Chondrocyte (in vitro differentiated cells): ENCODE measurements around the gene RPUSD1. TPM values are rescaled to one million over a fixed set of nuclear protein-coding genes. Genes with fewer than 3 reads are reported as not detected.

Source experiments
- DNase-seq: peaks from one replicate; pipeline ENCODE4 v3.0.0; 2021; ENCODE audit warnings: mixed read lengths, low spot score
- H3K27ac Mint-ChIP-seq: one replicate; pipeline ENCODE4 v1.8.0; 2021; ENCODE audit warnings: mild to moderate bottlenecking, moderate library complexity, mixed read lengths; ENCODE audit not compliant: unreplicated experiment
- H3K27me3 Mint-ChIP-seq: 2 replicates; pipeline ENCODE4 v1.8.0; 2021; ENCODE audit warnings: low read depth, mixed read lengths
- H3K36me3 Mint-ChIP-seq: 2 replicates; pipeline ENCODE4 v1.8.0; 2021; ENCODE audit warnings: low read depth, mixed read lengths
- H3K4me1 Mint-ChIP-seq: 2 replicates; pipeline ENCODE4 v1.8.0; 2021; ENCODE audit warnings: low read depth, mild to moderate bottlenecking, mixed read lengths
- H3K4me3 Mint-ChIP-seq: one replicate; pipeline ENCODE4 v1.8.0; 2021; ENCODE audit warnings: mild to moderate bottlenecking, moderate library complexity, mixed read lengths; ENCODE audit not compliant: unreplicated experiment
- H3K9me3 Mint-ChIP-seq: 2 replicates; pipeline ENCODE4 v1.8.0; 2021; ENCODE audit warnings: low read depth, mixed read lengths
- CTCF ChIP-seq: fragments of 200-600 bp; sonication (generic); IDR thresholded peaks from 2 replicates; pipeline ENCODE4 v1.5.0; 2021; ENCODE audit warnings: antibody characterized with exemption, mild to moderate bottlenecking, moderate library complexity
- total RNA-seq: library from RNA; stranded (reverse); gene quantifications from 3 replicates; pipeline ENCODE4 v1.2.1, GENCODE V29; 2021

Gene RPUSD1
- total RNA-seq, 1 donor from 2014 or later: 19.6 TPM

- Mint-ChIP-seq H3K9me3 (peaks cover 3% of the 10 kb centered on the region), H3K27ac (no peak overlapping the region)
These were observed 25.8 kb upstream of the RPUSD1 start for GRCh38 chr16:813916-814412.

GRCh38 chr16:813204-813915 is 25.2 kb upstream of the RPUSD1 start:
- Mint-ChIP-seq H3K36me3 (no peaks in the 10 kb centered on the region), H3K27me3 (peaks cover 16% of the 10 kb centered on the region), H3K9me3 (peaks cover 3% of the 10 kb centered on the region), H3K4me3 (peak overlapping the region; percentile 39), H3K27ac (no peak overlapping the region), H3K4me1 (peaks cover 14% of the 10 kb centered on the region)
- TF ChIP-seq CTCF: peak; percentile 87
- DNase-seq: no peak

More at GRCh38 chr16:813916-814412, 25.8 kb upstream of the RPUSD1 start:
- TF ChIP-seq CTCF: peak; percentile 1
- Mint-ChIP-seq H3K27me3 (peaks cover 13% of the 10 kb centered on the region), H3K4me3 (no peak overlapping the region), H3K4me1 (peaks cover 11% of the 10 kb centered on the region), H3K36me3 (no peaks in the 10 kb centered on the region)
- DNase-seq: no peak

- H3K27ac Mint-ChIP-seq: peak overlapping the region; percentile 85
- no peak for DNase-seq
- peaks cover 32% of the 10 kb centered on the region for H3K27me3 Mint-ChIP-seq
These were observed 19.9 kb upstream of the RPUSD1 start for GRCh38 chr16:808085-808386.

GRCh38 chr16:807347-808084 is 19.3 kb upstream of the RPUSD1 start:
- peak overlapping the region; percentile 92 for H3K4me3 Mint-ChIP-seq
- H3K9me3 Mint-ChIP-seq: peaks cover 3% of the 10 kb centered on the region
- DNase-seq: no peak
- no peak for TF ChIP-seq CTCF
- H3K27me3 Mint-ChIP-seq: peaks cover 28% of the 10 kb centered on the region
- peak overlapping the region; percentile 85 for H3K27ac Mint-ChIP-seq
- peaks cover 8% of the 10 kb centered on the region for H3K4me1 Mint-ChIP-seq
- no peaks in the 10 kb centered on the region for H3K36me3 Mint-ChIP-seq

More at GRCh38 chr16:808085-808386, 19.9 kb upstream of the RPUSD1 start:
- peaks cover 3% of the 10 kb centered on the region for H3K9me3 Mint-ChIP-seq
- no peak for TF ChIP-seq CTCF
- H3K36me3 Mint-ChIP-seq: no peaks in the 10 kb centered on the region
- peak overlapping the region; percentile 92 for H3K4me3 Mint-ChIP-seq
- H3K4me1 Mint-ChIP-seq: peaks cover 8% of the 10 kb centered on the region

- H3K9me3 Mint-ChIP-seq: no peaks in the 10 kb centered on the region
- no peak overlapping the region for H3K4me3 Mint-ChIP-seq
- H3K36me3 Mint-ChIP-seq: no peaks in the 10 kb centered on the region
- no peak overlapping the region for H3K27ac Mint-ChIP-seq
- H3K4me1 Mint-ChIP-seq: peaks cover 8% of the 10 kb centered on the region
- no peak for TF ChIP-seq CTCF
- DNase-seq: no peak
- peaks cover 30% of the 10 kb centered on the region for H3K27me3 Mint-ChIP-seq
These were observed 17.3 kb upstream of the RPUSD1 start for GRCh38 chr16:805474-805873.
